Measurements from ENCODE around the gene BICDL1.

The BICDL1 gene

GRCh38 chr12:120125792-120126634 lies 137.0 kb downstream of the BICDL1 start:
- DNase-seq (ENCODE audit: low read depth), result no peak

- DNase-seq (ENCODE audit: low read depth), result no peak
These were observed 137.6 kb downstream of the BICDL1 start for GRCh38 chr12:120126635-120127005.

GRCh38 chr12:120130011-120130410 lies 141.0 kb downstream of the BICDL1 start:
- DNase-seq (ENCODE audit: low read depth), result no peak

- DNase-seq (ENCODE audit: low read depth), result no peak
These were observed 142.1 kb downstream of the BICDL1 start for GRCh38 chr12:120131116-120131515.

GRCh38 chr12:120132054-120132836 lies 143.2 kb downstream of the BICDL1 start:
- no peak for DNase-seq (ENCODE audit: low read depth)

- no peak for DNase-seq (ENCODE audit: low read depth)
These were observed 143.9 kb downstream of the BICDL1 start for GRCh38 chr12:120132863-120133385.

- no peak for DNase-seq (ENCODE audit: low read depth)
These were observed 145.4 kb downstream of the BICDL1 start for GRCh38 chr12:120134307-120134980.

GRCh38 chr12:120136093-120136770 lies 147.2 kb downstream of the BICDL1 start:
- no peak for DNase-seq (ENCODE audit: low read depth)

- no peak for DNase-seq (ENCODE audit: low read depth)
These were observed 148.8 kb downstream of the BICDL1 start for GRCh38 chr12:120137833-120138232.

GRCh38 chr12:120138366-120138765 lies 149.3 kb downstream of the BICDL1 start:
- DNase-seq (ENCODE audit: low read depth), result no peak

- no peak for DNase-seq (ENCODE audit: low read depth)
These were observed 150.9 kb downstream of the BICDL1 start for GRCh38 chr12:120139958-120140357.

- DNase-seq (ENCODE audit: low read depth), result no peak
These were observed 151.6 kb downstream of the BICDL1 start for GRCh38 chr12:120140603-120141002.

GRCh38 chr12:120141336-120141735 lies 152.3 kb downstream of the BICDL1 start:
- DNase-seq (ENCODE audit: low read depth), result no peak

GRCh38 chr12:120142231-120142877 lies 153.3 kb downstream of the BICDL1 start:
- DNase-seq (ENCODE audit: low read depth), result no peak

All from fibroblast of the conjunctiva (primary cell).